GM18511 (cell line): Measurements from ENCODE around the gene SOCS7.
A peak's percentile ranks its signal among the peaks of the same experiment; 100 is the strongest.

ENCODE experiments used
- ATAC-seq: cut with Tn5 transposase; IDR thresholded peaks from one replicate; pipeline ENCODE4 v1.9.1; 2021; ENCODE audit warnings: mild to moderate bottlenecking, moderate library complexity; ENCODE audit not compliant: unreplicated experiment

Gene SOCS7

GRCh38 chr17:38334480-38335364, 16.9 kb upstream of the SOCS7 start:
- no peak for ATAC-seq

- ATAC-seq: no peak
These were observed 14.8 kb upstream of the SOCS7 start for GRCh38 chr17:38336838-38337237.

GRCh38 chr17:38338053-38338452, 13.6 kb upstream of the SOCS7 start:
- ATAC-seq: no peak

GRCh38 chr17:38338535-38338934, 13.1 kb upstream of the SOCS7 start:
- ATAC-seq: no peak

GRCh38 chr17:38339891-38340290, 11.8 kb upstream of the SOCS7 start:
- no peak for ATAC-seq

GRCh38 chr17:38341035-38341721, 10.5 kb upstream of the SOCS7 start:
- no peak for ATAC-seq

- no peak for ATAC-seq
These were observed 8.6 kb upstream of the SOCS7 start for GRCh38 chr17:38342886-38343607.

GRCh38 chr17:38343608-38344419, 7.8 kb upstream of the SOCS7 start, which contains the start of gene GPR179:
GPR179 (minus strand) TSS chr17:38343956; CDS start chr17:38343789, 167 bp downstream.
- ATAC-seq: no peak

GRCh38 chr17:38344420-38344745, 7.3 kb upstream of the SOCS7 start:
- ATAC-seq: no peak

- no peak for ATAC-seq
These were observed 5.9 kb upstream of the SOCS7 start for GRCh38 chr17:38345743-38346142.

GRCh38 chr17:38349097-38349730, 2.4 kb upstream of the SOCS7 start:
- ATAC-seq: no peak

GRCh38 chr17:38350035-38350434, 1.6 kb upstream of the SOCS7 start:
- ATAC-seq: no peak

GRCh38 chr17:38352245-38353085, 821 bp downstream of the SOCS7 start:
- ATAC-seq: peak; percentile 28

GRCh38 chr17:38353086-38353604, 1.5 kb downstream of the SOCS7 start:
- ATAC-seq: no peak

GRCh38 chr17:38353668-38354067, 2.0 kb downstream of the SOCS7 start:
- no peak for ATAC-seq

- ATAC-seq: no peak
These were observed 2.8 kb downstream of the SOCS7 start for GRCh38 chr17:38354466-38354865.

GRCh38 chr17:38355251-38355650, 3.6 kb downstream of the SOCS7 start:
- no peak for ATAC-seq

- no peak for ATAC-seq
These were observed 6.0 kb downstream of the SOCS7 start for GRCh38 chr17:38357486-38358123.
